Measurements from ENCODE around the gene TTC7B.

Gene TTC7B

DNA sequence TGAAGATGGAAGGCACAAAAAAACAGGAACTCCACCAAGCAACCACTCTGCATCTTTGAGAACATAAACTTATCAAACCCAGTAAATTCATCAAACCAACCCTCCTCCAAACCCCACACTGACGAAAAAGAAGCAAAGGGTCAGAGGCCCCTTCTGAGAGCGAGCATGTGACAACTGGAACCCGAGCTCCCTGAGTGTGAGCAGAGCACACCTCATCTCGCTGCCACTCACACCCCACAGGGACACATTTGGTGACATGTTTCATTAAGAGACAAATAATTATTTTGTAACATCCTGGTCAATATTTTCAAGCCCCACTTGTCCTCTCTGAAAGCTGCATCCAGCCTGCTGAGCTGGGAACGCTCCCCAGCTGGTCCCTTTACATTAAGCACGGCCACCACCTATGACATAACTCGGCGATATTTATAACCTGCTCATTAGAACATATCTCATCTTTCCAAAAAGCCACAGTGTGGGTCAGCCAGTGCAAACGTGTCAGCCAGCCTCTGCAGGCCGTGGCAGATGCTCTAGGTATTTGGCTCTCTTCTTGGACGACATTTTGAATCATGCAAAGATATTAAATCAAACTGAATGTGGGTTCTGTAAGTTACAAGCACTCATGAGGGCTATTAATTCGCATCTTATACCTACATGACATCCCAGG is 120.1 kb downstream of the TTC7B start:
- no peak for TF ChIP-seq POLR2AphosphoS5 (IDR thresholded peaks at IDR 0.05; ENCODE audit: low read depth, low read length)
- TF ChIP-seq SIN3A (IDR thresholded peaks at IDR 0.05; ENCODE audit: borderline replicate concordance, insufficient read depth, low read length): no peak
- TF ChIP-seq, protein P1, sequence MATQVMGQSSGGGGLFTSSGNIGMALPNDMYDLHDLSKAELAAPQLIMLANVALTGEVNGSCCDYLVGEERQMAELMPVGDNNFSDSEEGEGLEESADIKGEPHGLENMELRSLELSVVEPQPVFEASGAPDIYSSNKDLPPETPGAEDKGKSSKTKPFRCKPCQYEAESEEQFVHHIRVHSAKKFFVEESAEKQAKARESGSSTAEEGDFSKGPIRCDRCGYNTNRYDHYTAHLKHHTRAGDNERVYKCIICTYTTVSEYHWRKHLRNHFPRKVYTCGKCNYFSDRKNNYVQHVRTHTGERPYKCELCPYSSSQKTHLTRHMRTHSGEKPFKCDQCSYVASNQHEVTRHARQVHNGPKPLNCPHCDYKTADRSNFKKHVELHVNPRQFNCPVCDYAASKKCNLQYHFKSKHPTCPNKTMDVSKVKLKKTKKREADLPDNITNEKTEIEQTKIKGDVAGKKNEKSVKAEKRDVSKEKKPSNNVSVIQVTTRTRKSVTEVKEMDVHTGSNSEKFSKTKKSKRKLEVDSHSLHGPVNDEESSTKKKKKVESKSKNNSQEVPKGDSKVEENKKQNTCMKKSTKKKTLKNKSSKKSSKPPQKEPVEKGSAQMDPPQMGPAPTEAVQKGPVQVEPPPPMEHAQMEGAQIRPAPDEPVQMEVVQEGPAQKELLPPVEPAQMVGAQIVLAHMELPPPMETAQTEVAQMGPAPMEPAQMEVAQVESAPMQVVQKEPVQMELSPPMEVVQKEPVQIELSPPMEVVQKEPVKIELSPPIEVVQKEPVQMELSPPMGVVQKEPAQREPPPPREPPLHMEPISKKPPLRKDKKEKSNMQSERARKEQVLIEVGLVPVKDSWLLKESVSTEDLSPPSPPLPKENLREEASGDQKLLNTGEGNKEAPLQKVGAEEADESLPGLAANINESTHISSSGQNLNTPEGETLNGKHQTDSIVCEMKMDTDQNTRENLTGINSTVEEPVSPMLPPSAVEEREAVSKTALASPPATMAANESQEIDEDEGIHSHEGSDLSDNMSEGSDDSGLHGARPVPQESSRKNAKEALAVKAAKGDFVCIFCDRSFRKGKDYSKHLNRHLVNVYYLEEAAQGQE (IDR thresholded peaks at IDR 0.05; ENCODE audit: insufficient read depth in 1 of 2, low read depth in 2 of 2, low read length in 2 of 2): no peak
- no peak for TF ChIP-seq TAF1 (IDR thresholded peaks at IDR 0.05; ENCODE audit: borderline replicate concordance, insufficient read depth, low read length)
- no peak for TF ChIP-seq FOXP2 (optimal IDR thresholded peaks at IDR 0.05; ENCODE audit: borderline replicate concordance, extremely low read depth, extremely low read length, insufficient read depth)

DNA sequence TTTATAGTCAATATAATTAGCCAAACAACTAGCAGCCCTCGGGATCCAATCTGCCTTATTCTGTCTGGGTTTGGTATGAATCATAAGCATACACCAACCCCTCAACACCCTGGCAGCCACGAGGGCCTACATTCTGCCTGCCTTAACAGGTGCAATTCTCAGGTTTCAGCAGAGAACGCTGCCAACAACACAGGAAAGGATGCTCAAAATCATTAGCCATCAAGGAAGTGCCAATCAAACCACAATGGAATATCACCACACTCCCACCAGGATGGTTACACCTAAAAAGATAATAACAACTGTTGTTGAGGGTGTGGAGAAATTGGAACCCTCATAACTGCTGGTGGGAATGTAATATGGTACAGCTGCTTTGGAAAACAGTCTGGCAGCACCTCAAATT is 122.8 kb downstream of the TTC7B start:
- TF ChIP-seq POLR2AphosphoS5 (IDR thresholded peaks at IDR 0.05; ENCODE audit: low read depth, low read length): no peak
- no peak for TF ChIP-seq SIN3A (IDR thresholded peaks at IDR 0.05; ENCODE audit: borderline replicate concordance, insufficient read depth, low read length)
- TF ChIP-seq FOXP2 (optimal IDR thresholded peaks at IDR 0.05; ENCODE audit: borderline replicate concordance, extremely low read depth, extremely low read length, insufficient read depth): no peak
- TF ChIP-seq, protein P1 (IDR thresholded peaks at IDR 0.05; ENCODE audit: insufficient read depth in 1 of 2, low read depth in 2 of 2, low read length in 2 of 2): no peak
- TF ChIP-seq TAF1 (IDR thresholded peaks at IDR 0.05; ENCODE audit: borderline replicate concordance, insufficient read depth, low read length): no peak

DNA sequence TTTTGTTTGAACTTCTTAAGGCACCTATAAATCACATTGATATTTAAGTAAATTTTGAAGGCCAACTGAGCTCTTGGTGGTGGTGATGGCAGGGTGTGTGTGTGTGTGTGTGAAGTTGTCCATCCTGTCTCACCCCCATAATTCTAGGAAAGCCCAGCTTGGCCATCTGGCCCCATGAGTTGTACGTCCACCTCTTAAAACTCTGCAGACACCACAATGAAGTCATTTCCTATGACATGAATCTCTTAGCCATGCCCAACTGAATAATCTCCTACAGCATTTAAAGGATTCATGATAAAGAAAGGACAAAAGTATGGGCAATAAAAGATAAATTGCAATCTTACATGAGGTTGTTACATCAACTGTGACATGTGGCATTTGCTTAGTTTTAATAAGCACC is 123.4 kb downstream of the TTC7B start:
- no peak for TF ChIP-seq FOXP2 (optimal IDR thresholded peaks at IDR 0.05; ENCODE audit: borderline replicate concordance, extremely low read depth, extremely low read length, insufficient read depth)
- TF ChIP-seq TAF1 (IDR thresholded peaks at IDR 0.05; ENCODE audit: borderline replicate concordance, insufficient read depth, low read length): no peak
- TF ChIP-seq, protein P1 (IDR thresholded peaks at IDR 0.05; ENCODE audit: insufficient read depth in 1 of 2, low read depth in 2 of 2, low read length in 2 of 2): no peak
- TF ChIP-seq SIN3A (IDR thresholded peaks at IDR 0.05; ENCODE audit: borderline replicate concordance, insufficient read depth, low read length): no peak
- TF ChIP-seq POLR2AphosphoS5 (IDR thresholded peaks at IDR 0.05; ENCODE audit: low read depth, low read length): no peak

DNA sequence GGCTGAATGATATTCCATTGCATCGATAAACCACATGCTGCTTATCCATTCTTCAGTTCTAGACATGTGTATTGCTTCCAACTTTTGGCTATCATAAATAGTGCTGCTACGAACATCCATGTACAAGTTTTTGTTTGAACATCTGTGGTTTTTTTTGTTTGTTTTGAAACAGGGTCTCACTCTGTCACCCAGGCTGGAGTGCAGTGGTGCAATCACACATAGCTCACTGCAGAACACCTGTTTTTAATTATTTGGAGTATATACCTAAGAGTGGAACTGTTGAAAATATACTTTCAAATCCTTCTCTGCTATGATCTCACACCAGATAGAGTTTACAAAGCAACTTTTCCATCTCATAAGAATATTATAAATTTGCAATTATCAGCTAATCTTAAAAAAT is 124.2 kb downstream of the TTC7B start:
- TF ChIP-seq POLR2AphosphoS5 (IDR thresholded peaks at IDR 0.05; ENCODE audit: low read depth, low read length) (no peak), FOXP2 (optimal IDR thresholded peaks at IDR 0.05; ENCODE audit: borderline replicate concordance, extremely low read depth, extremely low read length, insufficient read depth) (no peak), SIN3A (IDR thresholded peaks at IDR 0.05; ENCODE audit: borderline replicate concordance, insufficient read depth, low read length) (no peak), TAF1 (IDR thresholded peaks at IDR 0.05; ENCODE audit: borderline replicate concordance, insufficient read depth, low read length) (no peak)
- TF ChIP-seq, protein P1 (IDR thresholded peaks at IDR 0.05; ENCODE audit: insufficient read depth in 1 of 2, low read depth in 2 of 2, low read length in 2 of 2): no peak
